HG02870 (cell line): ENCODE results near the gene VWA5A.
A peak's percentile ranks its signal among the peaks of the same experiment; 100 is the strongest.

Experiments
- ATAC-seq: cut with Tn5 transposase; IDR thresholded peaks from one replicate; pipeline ENCODE4 v1.9.1; 2021; ENCODE audit warnings: mild to moderate bottlenecking, moderate library complexity; ENCODE audit not compliant: unreplicated experiment

Gene VWA5A

GRCh38 chr11:124114942-124115781 is at the start of gene VWA5A:
TSS of gene VWA5A (plus strand) at chr11:124115450. CDS start at chr11:124117512, 2,062 bp downstream.
- ATAC-seq: peak; percentile 100

DNA sequence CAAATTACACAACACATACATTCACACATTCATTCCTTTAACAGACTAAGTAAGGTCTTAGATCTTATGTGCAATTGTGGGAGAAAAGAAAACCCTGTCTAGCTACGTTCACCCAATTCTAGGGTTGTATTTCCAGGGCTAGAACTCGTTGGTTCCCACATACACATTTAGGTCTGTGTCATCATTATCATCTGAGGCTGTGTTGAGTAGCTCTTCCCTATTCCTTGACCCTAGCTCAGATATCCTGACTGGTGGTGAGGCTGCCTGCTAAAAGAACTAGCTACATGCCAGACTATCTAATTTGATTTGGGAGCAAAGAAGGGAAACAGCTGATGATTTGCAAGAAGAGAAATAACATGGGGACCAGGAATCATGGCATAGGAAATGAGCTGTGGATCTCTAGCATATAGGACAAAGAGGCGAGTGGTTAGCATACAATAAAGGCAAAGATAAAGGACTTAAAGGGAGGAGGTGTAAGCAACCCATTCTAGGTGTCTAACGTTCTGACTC is 46.6 kb upstream of the VWA5A start:
- no peak for ATAC-seq

GRCh38 chr11:124069429-124070401 is 45.5 kb upstream of the VWA5A start:
- ATAC-seq: peak; percentile 59

DNA sequence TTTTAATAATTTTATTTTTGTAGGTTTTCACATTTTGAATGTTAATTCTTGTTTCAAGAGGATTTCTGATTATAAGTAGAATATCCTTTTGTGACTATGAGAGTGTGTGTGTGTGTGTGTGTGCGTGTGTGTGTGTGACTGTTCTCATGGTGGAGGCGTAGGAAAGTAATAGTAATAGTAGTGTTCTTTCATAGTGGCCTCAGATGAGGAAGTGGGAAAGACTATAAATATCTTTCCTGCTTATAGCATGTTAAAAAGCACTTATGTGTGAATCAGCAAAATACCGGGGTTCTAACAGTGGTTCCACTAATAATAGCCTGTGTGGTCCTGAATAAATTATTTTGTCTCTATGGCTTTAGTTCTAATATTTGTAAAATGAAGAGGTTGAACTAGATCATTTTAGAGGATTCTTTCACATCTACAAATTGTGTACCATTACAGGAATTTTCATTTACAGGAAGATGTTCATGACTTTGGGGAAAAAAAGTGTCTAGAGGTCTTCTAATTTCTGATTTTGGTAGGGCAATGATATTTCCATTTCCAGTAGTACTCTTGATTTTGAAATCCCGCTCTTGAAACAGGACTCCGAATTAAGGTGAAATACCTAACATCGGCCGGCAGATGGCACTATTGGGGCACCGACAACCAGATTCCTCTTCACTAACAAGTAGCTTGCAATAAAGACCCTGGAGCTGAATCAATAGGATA is 44.2 kb upstream of the VWA5A start:
- peak; percentile 84 for ATAC-seq

- no peak for ATAC-seq
These were observed 43.7 kb upstream of the VWA5A start for GRCh38 chr11:124071623-124071948.

DNA sequence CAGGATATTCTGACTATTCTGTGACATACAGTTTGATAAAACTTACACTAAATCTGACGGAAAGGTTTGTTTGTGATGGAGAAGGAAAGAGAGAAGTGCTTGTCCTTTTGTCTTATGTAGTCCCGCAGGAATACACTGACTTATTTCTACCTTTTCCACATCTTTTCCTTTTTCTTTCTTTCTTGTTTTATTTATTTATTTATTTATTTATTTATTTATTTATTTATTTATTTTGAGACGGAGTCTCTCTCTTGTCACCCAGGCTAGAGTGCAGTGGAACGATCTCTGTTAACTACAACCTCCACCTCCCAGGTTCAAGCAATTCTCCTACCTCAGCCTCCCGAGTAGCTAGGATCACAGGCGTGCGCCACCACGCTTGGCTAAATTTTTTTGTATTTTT is 43.1 kb upstream of the VWA5A start:
- ATAC-seq: no peak

- no peak for ATAC-seq
These were observed 40.7 kb upstream of the VWA5A start for GRCh38 chr11:124074554-124074953.

- no peak for ATAC-seq
These were observed 39.8 kb upstream of the VWA5A start for GRCh38 chr11:124075492-124075840.

DNA sequence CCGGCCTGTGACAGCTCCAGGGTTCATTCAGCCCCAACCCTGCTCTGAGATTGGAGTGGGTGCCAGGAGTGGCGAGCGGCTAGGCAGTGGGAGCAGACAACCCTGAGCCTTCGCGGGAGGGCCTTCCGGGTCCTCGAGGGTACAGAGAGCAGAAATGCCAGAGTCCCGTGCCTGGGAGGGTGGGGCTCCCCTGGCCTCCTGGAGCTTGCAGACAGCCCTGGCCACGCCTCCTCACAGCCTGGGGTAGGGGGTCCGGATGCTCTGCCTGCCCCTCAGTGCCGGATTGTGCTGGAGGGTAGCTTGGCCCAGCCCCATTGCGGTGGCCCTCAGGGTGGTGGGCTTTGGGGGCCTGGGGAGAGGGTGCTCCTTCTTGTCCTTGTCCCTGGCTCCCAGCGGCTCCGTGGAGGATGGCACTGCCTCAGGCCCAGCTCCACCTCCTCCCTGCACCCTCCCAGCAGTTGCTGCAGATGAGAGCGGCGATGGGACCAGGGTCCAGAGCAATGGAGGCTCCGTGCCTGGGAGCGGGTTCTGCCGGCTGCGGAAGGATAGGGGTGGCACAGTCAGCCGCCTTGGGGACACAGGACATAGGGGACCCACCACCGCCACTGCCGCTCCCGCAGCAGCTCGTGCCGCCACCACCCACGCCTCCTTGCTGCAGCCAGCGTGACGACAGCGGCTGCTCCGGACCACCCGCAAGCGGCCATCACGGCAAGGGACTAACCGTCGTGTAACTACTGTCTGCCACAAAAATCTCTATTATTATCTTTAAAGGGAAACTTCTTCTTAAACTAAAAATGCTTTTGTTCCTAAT is 39.2 kb upstream of the VWA5A start:
- ATAC-seq: peak; percentile 52

DNA sequence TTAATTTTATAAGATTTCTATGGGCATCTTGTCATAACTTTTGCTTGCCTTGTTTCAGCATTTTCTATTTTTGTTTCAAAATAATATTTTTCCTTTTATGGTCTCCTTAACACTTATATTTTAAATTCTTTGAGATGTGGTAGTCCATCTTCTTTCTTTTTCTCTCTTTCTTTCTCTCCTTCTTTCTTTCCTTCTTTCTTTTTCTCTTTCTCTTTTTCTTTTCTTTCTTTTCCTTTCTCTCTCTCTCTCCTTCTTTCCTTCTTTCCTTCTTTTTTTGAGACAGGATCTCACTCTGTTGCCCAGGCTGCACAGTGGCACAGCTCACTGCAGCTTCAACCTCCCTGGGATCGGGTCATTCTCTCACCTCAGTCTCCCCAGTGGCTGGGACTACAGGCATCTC is 38.0 kb upstream of the VWA5A start:
- ATAC-seq: no peak

DNA sequence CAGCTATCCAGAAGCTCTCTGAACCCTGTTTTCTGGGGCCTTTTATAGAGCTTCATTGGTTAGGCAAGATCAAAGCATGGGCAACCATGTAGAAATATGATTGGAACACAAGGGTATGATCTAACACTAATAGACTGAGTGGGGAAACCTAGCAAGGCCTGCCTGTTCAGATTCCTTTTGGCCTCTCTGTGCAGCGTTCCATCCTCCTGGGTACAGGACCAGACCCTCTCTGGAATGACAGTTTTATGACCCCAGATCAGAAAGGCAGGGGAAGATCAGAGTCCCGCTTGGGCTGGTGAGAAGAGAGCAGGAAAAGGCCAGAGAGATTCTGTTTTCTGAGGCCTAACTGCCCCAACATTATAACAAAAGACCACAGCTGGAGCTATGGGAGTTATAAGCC is 36.7 kb upstream of the VWA5A start:
- no peak for ATAC-seq

DNA sequence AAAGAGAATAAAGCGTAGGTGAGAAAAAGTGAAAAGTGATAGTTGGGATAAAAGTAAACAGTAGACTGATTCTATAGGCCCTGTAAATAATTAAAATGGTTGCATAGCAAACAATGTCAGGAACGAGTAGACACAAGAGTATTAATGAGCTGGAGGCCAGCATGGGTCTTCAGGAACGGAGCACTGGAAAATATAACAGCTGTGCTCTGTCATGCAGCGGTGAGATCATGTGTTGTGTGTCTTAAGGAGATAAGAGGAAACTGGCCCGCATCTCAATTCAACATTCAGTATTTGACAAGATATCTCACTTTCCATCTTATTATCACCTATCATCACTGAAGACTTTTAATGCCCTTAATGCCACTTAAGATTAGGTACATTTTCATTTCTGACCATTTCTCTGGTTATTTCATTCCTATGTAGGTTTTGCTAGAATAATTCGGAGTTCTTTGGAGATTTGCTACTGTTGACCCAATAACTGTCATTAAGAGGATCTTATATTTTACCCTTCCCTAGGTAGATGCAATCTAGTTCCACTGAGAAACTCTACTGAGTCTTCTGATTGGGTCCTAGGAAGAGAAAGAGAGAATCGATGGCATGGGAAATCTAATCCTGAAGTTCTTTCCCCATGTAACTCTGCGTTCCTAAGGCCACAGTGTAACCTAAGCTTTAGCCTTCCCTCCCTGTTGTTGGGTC is 35.5 kb upstream of the VWA5A start:
- no peak for ATAC-seq

DNA sequence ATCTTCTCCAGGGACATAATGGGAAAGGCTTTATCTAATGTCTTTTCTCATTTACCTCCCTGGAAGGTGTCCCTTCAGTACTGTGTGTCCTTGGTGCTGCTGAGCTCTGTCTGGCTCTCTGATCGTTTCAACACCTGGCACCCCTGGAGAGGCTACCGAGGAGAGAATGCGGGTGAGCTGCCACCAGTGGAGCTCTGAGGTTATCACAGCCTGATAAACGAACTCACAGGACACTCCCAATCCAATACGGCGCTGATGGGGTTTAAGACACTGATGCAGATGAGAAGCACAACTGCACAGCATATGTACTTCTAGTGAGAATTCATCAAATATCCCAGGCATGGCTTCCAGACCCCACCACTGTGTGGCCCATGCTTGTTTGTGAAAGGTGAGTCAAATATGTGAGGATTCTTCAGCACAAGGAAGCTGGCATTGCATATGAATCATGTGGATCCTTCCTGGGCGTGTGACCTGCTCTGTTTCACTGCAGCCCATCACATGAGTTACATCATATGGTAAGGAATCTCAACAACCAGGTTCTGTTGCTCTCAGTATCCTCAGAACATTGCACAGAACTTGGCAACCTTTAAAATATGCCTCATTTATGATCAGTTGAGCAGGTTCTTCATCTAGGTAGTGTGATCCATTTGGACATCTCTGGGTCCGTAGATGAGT is 34.8 kb upstream of the VWA5A start:
- no peak for ATAC-seq

DNA sequence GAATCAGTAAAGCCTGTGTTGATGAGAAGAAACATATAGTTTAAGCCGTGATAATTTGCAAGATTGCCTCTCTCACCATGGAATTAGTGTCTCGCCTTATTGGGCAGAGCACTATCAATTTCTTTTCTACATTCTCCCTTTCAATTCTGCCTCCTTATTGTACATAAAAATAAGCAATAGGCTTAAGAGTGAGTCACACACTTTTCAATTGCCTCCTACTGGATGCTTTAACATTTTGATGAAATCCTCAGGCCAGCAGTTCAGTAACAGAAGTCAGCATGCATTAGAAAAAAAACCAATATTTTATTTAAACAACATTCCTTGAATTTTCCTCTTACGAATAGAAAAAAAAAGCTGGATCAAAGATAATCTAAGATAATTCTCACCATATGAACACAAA is 33.8 kb upstream of the VWA5A start:
- ATAC-seq: no peak

DNA sequence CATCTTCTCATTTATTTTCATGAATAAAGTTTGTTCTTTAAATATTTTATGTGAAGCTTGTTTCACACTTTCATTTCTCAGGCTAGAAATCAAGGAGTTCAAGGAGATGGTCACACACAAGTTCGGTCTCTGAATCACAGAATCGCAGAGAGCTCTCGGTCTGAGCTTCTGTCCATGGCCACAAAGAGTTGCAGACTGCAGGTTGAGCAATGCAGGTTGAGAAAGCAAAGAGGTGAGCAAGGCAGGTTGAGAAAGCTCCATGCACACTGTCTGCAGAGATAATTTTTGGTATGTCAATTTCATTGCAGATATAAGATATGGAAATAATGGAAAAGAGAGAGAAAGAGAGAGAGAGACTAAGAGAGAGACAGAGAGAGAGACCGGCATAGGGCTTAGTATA is 32.9 kb upstream of the VWA5A start:
- no peak for ATAC-seq

DNA sequence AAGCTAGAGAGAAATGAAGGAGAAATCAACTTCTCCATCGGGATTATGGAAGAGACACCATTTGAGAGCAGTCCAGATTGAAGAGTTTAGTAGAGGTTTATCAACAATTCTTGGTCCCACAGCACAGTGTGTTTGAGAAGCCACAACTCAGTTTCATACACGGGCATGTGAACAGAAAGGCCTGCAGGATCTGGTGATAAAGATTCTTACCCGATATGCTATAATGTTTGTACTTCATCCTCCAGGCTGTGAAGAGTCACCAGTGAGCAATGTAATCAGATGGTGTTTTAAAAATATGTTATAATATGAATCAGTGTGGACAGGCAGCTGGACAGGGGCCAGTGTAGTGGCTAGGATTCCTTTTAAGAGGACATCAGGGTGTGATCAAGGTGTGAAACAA is 29.7 kb upstream of the VWA5A start:
- ATAC-seq: no peak

GRCh38 chr11:124085997-124086846 is 29.0 kb upstream of the VWA5A start:
- no peak for ATAC-seq

- ATAC-seq: no peak
These were observed 24.3 kb upstream of the VWA5A start for GRCh38 chr11:124090996-124091395.
